KG1 (cell line): Measurements from ENCODE around the gene ZNF362.
"Not testable (repeated sequence)": the region's sequence is repeated elsewhere in the genome, so short reads cannot be mapped to it uniquely, and the experiment has no call there.

ENCODE experiments used
- DNase-seq: peaks from one replicate; lab custom pipeline; 2025; lab: John Stamatoyannopoulos, UW

Gene ZNF362

GRCh38 chr1:33306653-33307493 is 50.6 kb downstream of the ZNF362 start:
- no peak for DNase-seq

GRCh38 chr1:33307494-33307864 is 51.2 kb downstream of the ZNF362 start:
- DNase-seq = no peak

GRCh38 chr1:33309351-33309750 is 53.1 kb downstream of the ZNF362 start:
- not testable (repeated sequence) for DNase-seq

GRCh38 chr1:33310702-33311101 is 54.4 kb downstream of the ZNF362 start:
- DNase-seq = no peak

- DNase-seq = no peak
Observed at GRCh38 chr1:33311706-33312412, 55.6 kb downstream of the ZNF362 start.

GRCh38 chr1:33312413-33312749 is 56.1 kb downstream of the ZNF362 start:
- no peak for DNase-seq

GRCh38 chr1:33314416-33314815 is 58.1 kb downstream of the ZNF362 start:
- DNase-seq = no peak

GRCh38 chr1:33316601-33317000 is 60.3 kb downstream of the ZNF362 start:
- DNase-seq = no peak

- DNase-seq = no peak
Observed at GRCh38 chr1:33317354-33317753, 61.1 kb downstream of the ZNF362 start.

GRCh38 chr1:33317946-33318345 is 61.7 kb downstream of the ZNF362 start:
- no peak for DNase-seq

GRCh38 chr1:33319186-33319948 is 63.1 kb downstream of the ZNF362 start:
- DNase-seq = no peak

GRCh38 chr1:33319949-33320618 is 63.8 kb downstream of the ZNF362 start:
- DNase-seq = no peak

GRCh38 chr1:33320619-33321165 is 64.4 kb downstream of the ZNF362 start, which contains the start of gene A3GALT2:
TSS of gene A3GALT2 (minus strand) at chr1:33321098. CDS start at chr1:33321098, 0 bp downstream.
- no peak for DNase-seq

- DNase-seq = no peak
Observed at GRCh38 chr1:33321178-33321577, 64.9 kb downstream of the ZNF362 start.

GRCh38 chr1:33322109-33322508 is 65.8 kb downstream of the ZNF362 start:
- no peak for DNase-seq

- DNase-seq = no peak
Observed at GRCh38 chr1:33322870-33323585, 66.7 kb downstream of the ZNF362 start.

GRCh38 chr1:33323663-33324477 is 67.6 kb downstream of the ZNF362 start:
- DNase-seq = no peak

GRCh38 chr1:33324677-33325575 is 68.6 kb downstream of the ZNF362 start:
- DNase-seq = no peak

GRCh38 chr1:33326785-33327184 is 70.5 kb downstream of the ZNF362 start:
- DNase-seq = no peak
